Ectodermal cell (in vitro differentiated cells): ENCODE results near the gene PRRX2.
"Not testable (repeated sequence)": the region's sequence is repeated elsewhere in the genome, so short reads cannot be mapped to it uniquely, and the experiment has no call there.

ENCODE experiments used
- H3K27ac ChIP-seq: 2 replicates; pipeline ENCODE4 v1.7.0; 2013; ENCODE audit warnings: mild to moderate bottlenecking, low read depth, low read length; ENCODE audit not compliant: insufficient read depth, poor library complexity, severe bottlenecking
- H3K27me3 ChIP-seq: 2 replicates; pipeline ENCODE4 v1.7.0; 2013; ENCODE audit warnings: mild to moderate bottlenecking, low read length; ENCODE audit not compliant: insufficient read depth, control insufficient read depth, poor library complexity, severe bottlenecking
- H3K36me3 ChIP-seq: one replicate; pipeline ENCODE4 v1.7.0; 2013; ENCODE audit warnings: low read length; ENCODE audit not compliant: control insufficient read depth, insufficient read depth
- H3K4me1 ChIP-seq: one replicate; pipeline ENCODE4 v1.7.0; 2013; ENCODE audit warnings: low read length; ENCODE audit not compliant: control insufficient read depth, insufficient read depth
- H3K4me3 ChIP-seq: 2 replicates; pipeline ENCODE4 v1.7.0; 2013; ENCODE audit warnings: low read depth, low read length, control low read depth; ENCODE audit not compliant: insufficient read depth
- H3K9me3 ChIP-seq: 2 replicates; pipeline ENCODE4 v1.7.0; 2013; ENCODE audit warnings: mild to moderate bottlenecking, low read length, moderate library complexity; ENCODE audit not compliant: control insufficient read depth
- WGBS, 2 experiments: methylation state at CpG; one replicate each; pipeline ENCODE4 v1.1.7; 2013; ENCODE audit warnings: missing lambda C conversion rate in 2 of 2; 5-methylcytosine and 5-hydroxymethylcytosine counted together

The PRRX2 gene

DNA sequence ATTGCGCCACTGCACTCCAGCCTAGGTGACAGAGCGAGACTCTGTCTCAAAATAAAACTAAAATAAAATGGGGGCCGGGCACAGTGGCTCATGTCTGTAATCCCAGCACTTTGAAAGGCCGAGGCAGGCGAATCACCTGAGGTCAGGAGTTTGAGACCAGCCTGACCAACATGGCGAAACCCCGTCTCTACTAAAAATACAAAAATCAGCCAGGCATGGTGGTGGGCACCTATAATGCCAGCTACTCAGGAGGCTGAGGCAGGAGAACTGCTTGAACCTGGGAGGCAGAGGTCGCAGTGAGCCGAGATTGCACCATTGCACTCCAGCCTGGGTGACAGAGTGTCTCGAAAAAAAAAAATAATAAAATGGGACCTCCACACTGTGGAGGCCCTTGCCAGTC lies 29.1 kb upstream of the PRRX2 start:
- WGBS, 2 experiments, result 92 to 95% methylated on average over 10 of the region's 10 CpGs

DNA sequence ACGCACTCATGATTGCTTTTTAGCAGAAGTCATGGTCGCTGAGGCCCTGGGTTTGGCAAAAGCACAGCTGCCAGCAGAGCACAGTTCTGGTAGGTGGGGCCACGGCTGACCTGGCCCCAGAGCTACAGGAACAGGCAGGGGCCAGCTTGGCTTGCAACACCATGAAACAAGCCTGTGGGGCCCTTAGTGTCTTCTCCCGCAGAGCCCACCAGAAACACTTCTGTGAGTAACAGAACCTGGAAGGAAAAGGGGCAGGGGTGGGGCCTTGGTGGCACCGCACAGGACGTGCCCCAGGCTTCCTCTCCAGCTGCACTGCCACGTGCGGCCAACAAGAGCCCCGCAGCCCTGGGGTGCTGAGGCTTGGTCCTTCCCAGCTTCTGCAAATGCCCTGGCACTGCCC lies 28.3 kb upstream of the PRRX2 start:
- no peaks in the 10 kb centered on the region for H3K9me3 ChIP-seq
- no peak overlapping the region for H3K4me3 ChIP-seq
- no peaks in the 10 kb centered on the region for H3K27me3 ChIP-seq
- WGBS, 2 experiments, result 93 to 95% methylated on average over 9 of the region's 9 CpGs
- H3K4me1 ChIP-seq, result peaks cover 9% of the 10 kb centered on the region
- no peak overlapping the region for H3K27ac ChIP-seq
- peaks cover 41% of the 10 kb centered on the region for H3K36me3 ChIP-seq

More for the DNA sequence above, 29.1 kb upstream of the PRRX2 start:
- not testable (repeated sequence) for H3K4me1 ChIP-seq, H3K27ac ChIP-seq, H3K27me3 ChIP-seq, H3K4me3 ChIP-seq, H3K9me3 ChIP-seq
- H3K36me3 ChIP-seq, result peaks cover 41% of the 10 kb centered on the region

DNA sequence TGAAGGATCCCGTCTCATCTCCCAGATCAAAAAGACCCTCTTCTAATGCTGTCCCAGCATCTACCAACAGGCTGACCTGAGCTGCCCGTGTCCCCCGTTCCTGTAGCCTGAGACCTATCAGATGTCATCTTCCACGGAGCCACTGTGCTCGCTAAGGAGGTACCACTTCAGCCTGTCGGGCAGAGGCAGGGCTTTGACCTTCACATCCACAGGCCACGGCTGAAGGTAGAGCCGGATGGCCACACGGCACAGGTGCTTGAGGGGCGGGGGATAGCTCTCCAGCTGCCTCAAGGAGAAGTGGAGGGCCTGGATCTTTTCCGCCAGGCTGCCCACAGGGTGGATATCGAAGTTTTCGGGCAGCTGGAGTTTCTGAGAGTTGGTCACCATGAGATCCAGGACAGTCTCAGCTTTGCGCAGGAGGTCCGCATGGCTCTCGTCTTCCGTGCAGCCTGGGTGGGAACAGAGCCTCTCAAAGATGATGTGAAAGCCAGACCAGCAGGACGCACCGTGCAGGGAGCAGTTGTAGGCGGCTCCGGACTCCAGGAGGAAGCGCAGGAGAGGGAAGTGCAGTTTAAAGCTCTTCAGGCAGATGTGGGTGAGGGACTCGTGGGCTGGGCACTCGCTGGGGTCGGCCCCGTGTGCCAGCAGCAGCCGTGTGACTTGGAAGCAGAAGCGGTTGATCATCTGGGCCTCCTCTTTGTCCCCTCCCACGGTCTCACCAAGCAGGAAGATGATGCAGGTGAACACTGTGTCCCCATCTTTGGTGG lies 27.6 kb upstream of the PRRX2 start:
- WGBS, 2 experiments, result 91 to 92% methylated on average over 29 of the region's 29 CpGs
- Histone ChIP-seq H3K36me3 (peaks cover 37% of the 10 kb centered on the region), H3K9me3 (no peaks in the 10 kb centered on the region), H3K27ac (no peak overlapping the region), H3K27me3 (no peaks in the 10 kb centered on the region), H3K4me1 (peaks cover 9% of the 10 kb centered on the region), H3K4me3 (no peak overlapping the region)

DNA sequence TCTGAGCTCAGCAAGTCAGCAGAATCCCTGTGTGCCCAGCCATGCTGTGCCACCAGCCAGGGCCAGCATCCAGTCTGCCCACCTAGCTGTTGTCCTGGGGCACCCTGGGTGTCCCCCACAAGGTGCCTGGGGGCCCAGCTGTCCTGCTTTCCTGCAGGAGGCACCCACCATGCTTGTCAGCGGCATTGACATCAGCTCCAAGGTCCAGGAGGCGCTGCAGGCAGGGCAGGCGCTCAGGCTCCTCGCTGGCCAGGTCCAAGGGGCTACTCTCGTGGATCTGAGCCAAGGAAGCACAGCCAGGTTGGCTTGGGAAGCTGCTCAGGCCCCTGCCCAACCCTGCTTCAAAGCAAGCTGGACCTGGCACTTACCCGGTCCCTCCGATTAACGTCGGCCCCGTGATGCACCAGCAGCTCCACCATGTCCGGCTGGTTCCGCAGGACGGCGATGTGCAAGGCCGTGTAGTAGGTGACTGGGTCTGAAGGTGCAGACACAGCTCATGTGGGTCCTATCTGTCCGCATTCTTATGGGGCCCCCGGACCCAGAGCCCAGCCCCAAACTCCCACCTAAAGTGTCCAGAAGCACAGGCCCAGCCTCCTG lies 26.3 kb upstream of the PRRX2 start:
- H3K4me1 ChIP-seq, result peaks cover 9% of the 10 kb centered on the region
- H3K27me3 ChIP-seq, result no peaks in the 10 kb centered on the region
- H3K9me3 ChIP-seq, result no peaks in the 10 kb centered on the region
- H3K36me3 ChIP-seq, result peaks cover 32% of the 10 kb centered on the region
- no peak overlapping the region for H3K27ac ChIP-seq
- no peak overlapping the region for H3K4me3 ChIP-seq
- 95 to 96% methylated on average over 17 of the region's 17 CpGs for WGBS, 2 experiments

DNA sequence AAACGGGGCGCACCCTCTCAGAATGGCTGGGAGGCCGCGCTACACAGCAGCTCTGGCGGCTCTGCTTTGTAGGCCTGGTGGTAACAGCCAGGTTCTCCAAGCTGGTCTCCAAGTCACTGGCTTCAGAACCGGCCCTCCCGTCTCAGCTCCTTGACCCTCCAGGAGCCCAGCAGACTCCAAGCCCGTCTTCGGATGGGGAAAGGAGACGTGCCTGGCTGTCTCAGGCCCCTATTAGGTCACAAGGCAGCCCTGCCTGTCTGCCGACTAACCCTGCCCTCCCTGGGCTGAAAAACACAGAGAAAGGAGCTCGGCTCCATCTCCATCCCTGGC lies 25.7 kb upstream of the PRRX2 start:
- Histone ChIP-seq H3K27ac (no peak overlapping the region), H3K4me3 (no peak overlapping the region), H3K27me3 (no peaks in the 10 kb centered on the region), H3K36me3 (peaks cover 27% of the 10 kb centered on the region), H3K4me1 (peaks cover 9% of the 10 kb centered on the region), H3K9me3 (no peaks in the 10 kb centered on the region)
- WGBS, 2 experiments, result 90 to 93% methylated on average over 12 of the region's 12 CpGs

DNA sequence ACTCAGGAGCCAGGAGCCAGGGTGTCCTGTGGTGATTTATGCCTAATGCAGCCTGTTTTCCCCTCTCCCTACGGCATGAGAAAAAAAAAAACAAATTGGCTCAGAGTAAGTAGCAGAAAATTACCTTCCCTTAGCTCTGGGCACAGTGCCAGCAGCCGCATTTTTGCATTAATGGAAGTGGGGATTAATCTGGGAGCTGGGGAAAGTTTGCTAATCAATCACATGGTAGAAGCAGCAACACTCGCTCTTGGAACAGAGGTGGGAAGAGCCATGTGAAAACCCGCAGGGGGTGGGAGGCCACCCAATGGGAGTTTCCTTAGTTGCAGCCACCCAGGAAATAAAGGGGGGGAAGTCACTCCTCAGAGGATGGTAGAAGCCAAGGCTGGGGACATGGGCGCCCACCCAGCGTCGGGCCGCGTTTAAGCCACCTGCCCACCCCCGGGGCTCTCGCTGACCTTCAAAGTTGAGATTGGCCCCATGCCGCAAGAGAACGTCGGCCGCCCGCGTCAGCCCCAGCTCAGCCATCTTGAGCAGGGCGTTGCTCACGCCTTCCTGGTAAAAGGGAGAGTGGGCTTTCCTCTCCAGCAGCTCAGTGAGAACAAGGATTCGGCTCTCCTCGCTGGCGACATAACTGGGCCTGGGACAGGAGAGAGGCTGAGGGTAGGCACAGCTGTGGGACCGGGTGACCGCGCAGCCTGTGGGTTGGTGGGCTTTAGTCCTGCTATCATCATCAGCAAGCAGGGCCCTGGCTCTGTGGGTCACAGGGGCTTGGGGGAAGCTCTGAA lies 25.2 kb upstream of the PRRX2 start:
- H3K4me3 ChIP-seq, result peak overlapping the region; percentile 81
- no peak overlapping the region for H3K27ac ChIP-seq
- peaks cover 9% of the 10 kb centered on the region for H3K4me1 ChIP-seq
- 92 to 93% methylated on average over 25 of the region's 25 CpGs for WGBS, 2 experiments
- no peaks in the 10 kb centered on the region for H3K27me3 ChIP-seq
- peaks cover 22% of the 10 kb centered on the region for H3K36me3 ChIP-seq
- H3K9me3 ChIP-seq, result no peaks in the 10 kb centered on the region

DNA sequence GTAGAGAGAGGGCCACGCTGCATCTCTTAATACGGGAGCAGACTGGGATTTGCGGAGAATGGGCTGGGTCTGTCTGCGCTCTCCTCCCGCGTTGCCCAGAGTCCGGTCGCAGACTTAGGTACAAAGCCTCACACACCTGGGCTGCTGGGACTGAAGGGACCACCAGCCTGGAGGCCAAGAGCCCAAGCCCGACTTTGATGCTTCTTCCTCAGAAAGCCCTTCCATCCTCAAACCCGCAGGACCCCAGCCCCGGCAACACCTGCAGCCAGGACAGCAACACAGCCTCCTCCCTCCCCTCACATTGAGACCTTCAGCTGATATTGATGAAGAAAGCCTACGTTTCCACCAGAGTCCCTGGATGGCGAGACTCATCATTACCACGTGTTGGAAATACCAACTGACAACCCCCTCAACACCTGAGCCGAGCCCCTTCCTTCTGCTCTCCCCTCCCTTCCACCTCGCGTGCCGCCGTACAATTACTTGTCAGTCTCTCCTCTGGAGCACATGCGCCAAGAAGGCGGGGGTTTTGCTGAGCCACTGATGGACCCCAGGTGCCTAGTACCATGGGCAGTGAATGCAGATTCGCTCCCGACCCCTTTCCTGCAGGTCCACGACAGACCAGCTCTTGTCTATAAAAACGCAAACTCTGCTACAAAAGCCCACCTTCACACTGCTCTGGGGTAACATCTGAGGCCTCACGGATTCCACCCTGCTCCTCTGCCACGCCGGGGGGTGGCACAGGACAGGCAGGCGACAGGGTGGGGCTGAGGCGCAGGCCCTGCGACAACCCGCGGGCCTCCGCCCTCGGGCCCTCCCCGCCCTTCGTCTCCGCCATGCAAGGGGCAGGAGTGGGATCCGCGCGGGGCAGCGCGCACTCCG lies 24.3 kb upstream of the PRRX2 start:
- H3K27ac ChIP-seq, result no peak overlapping the region

DNA sequence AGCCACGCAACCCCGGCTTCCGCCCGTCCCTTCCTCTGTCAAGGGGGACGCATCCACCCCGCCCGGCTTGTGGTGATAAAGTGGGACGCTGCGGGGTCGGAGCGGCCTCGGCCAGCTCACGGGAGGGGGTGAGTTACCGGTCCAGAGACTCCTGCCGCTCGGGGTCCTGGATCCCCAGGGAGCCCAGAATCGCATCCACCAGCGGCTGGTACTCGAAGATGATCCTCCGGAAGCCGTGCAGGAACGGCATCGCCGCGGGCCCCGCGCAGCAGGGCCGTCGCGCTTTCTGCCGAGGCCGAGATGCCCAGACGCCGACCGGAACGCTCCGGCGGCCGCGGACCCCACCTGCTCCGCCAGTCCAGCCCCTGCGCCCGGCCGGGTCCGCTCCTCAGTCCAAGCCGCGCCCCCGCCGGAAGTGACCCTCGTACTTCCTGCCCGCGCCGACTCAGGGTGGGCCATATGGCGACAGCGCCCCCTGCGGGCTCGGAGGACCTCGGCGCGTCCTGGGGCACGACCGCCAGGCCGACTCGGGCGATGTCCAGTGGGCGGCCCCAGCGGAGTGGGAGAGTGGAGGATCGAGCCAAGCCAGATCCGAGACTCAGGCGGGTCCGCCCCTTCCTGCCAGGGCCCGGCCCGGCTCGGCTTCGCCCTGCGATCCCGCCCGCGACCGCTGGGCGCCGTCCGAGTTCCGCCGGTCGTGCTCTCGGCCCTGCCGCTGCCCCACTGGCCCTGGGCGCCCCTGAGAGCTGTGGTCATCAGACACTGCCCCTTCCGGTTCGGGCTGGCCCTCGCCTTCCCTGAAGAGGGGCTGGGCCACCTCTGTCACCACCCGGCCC lies 23.5 kb upstream of the PRRX2 start, which contains the start of gene ASB6:
ASB6 (minus strand) TSS at position 402 of the 836 bp plus-strand sequence; CDS start at position 250, 152 bp downstream.
- 0 to 1% methylated on average over 93 of the region's 93 CpGs for WGBS, 2 experiments
- peak within 1 kb of the TSS; percentile 81 for H3K4me3 ChIP-seq
- H3K27me3 ChIP-seq, result no peaks in the 10 kb centered on the region
- H3K4me1 ChIP-seq, result peaks cover 9% of the 10 kb centered on the region
- H3K36me3 ChIP-seq, result peaks cover 13% of the 10 kb centered on the region
- no peaks in the 10 kb centered on the region for H3K9me3 ChIP-seq
- no peak within 1 kb of the TSS for H3K27ac ChIP-seq

More for the DNA sequence above, 24.3 kb upstream of the PRRX2 start:
- no peaks in the 10 kb centered on the region for H3K9me3 ChIP-seq
- H3K36me3 ChIP-seq, result peaks cover 16% of the 10 kb centered on the region
- peak overlapping the region; percentile 81 for H3K4me3 ChIP-seq
- H3K4me1 ChIP-seq, result peaks cover 9% of the 10 kb centered on the region
- 27 to 28% methylated on average over 44 of the region's 44 CpGs for WGBS, 2 experiments
- H3K27me3 ChIP-seq, result no peaks in the 10 kb centered on the region

DNA sequence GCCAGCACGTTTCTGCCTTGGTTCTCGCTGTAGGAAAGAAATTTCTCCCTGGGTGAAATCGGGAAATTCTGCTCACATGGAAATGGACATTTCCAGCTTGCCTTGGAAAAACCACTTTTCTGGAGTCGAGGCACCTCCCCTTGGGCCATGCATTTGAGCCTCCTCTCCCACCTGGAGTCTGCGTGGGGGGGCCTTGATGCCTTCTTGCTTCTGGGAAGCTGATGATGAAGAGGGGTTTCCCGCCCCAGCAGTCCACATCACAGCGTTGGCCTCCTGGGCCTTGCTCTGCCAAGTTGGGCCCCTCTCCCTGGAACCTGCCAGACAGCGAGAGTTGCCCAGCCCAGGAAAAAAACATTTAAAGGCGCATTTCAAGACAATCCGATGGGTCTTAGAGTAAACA lies 21.7 kb upstream of the PRRX2 start:
- Histone ChIP-seq H3K36me3 (peaks cover 5% of the 10 kb centered on the region), H3K4me1 (peaks cover 11% of the 10 kb centered on the region), H3K4me3 (no peak overlapping the region), H3K27me3 (no peaks in the 10 kb centered on the region), H3K27ac (no peak overlapping the region), H3K9me3 (no peaks in the 10 kb centered on the region)
- 93 to 94% methylated on average over 8 of the region's 10 CpGs for WGBS, 2 experiments
